NCI-H510A (cell line): ENCODE data around the gene RBFOX2.

Experiments
- DNase-seq: peaks from one replicate; lab custom pipeline; 2025; lab: John Stamatoyannopoulos, UW

RBFOX2 gene

DNA sequence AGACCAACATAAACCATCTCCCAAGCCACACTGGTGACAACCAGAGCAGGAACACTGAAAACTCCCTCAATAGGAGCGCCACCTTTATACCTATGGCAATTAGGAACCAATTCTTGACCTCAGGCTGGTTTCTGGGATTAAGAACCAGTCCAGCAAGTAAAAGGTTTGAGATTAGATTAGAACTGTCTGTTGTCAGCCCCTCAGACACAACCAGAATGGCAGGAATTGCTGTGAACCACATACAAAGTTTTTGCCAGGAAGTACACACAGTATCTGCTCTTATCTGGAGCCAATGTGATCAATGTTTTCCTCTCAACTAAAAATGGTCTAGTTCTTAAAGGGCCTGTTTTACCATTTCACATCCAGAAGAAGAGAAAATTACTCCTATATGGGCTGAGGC, 55.2 kb downstream of the RBFOX2 start:
- DNase-seq = no peak

- no peak for DNase-seq
These were observed 56.1 kb downstream of the RBFOX2 start for GRCh38 chr22:35972559-35972958.

GRCh38 chr22:35971456-35972119, 57.0 kb downstream of the RBFOX2 start:
- no peak for DNase-seq

DNA sequence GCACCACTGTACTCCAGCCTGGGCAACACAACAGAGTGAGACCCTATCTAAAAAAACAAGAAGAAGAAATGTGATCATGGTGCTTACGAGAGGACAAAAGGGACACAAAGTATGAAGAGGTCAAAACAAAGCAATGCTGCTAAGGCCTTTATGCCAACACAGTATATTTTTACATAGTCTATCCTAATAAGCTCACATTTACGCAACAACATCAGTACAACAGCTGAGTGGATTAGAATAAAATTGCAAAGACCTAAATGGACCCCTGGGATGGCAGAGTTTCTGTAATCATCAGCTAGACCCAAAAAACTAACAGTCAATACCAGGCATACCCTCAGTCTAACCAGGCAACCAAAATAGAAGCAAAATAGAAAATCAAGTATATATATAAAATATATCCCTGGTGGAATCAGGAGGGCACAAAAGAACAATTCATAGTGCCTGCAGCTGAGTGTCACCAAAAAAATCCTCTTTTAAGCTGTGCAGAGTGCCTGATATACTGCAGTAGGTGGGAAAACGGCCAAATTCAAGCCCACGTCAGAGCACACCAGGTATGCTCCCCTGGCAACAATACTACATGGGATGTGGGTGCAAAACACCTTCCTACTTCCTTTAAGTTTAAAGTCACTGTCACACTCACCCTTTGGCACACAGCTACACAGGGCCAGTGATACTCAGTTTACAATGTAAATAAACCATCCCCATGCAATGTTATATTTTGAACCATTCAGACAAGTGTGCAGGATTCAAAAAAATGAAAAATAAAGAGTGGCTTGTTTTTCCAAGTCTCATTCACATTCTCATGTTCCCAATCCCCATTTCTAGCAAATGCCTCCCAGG, 57.8 kb downstream of the RBFOX2 start:
- DNase-seq = no peak

GRCh38 chr22:35967046-35967397, 61.6 kb downstream of the RBFOX2 start:
- no peak for DNase-seq

DNA sequence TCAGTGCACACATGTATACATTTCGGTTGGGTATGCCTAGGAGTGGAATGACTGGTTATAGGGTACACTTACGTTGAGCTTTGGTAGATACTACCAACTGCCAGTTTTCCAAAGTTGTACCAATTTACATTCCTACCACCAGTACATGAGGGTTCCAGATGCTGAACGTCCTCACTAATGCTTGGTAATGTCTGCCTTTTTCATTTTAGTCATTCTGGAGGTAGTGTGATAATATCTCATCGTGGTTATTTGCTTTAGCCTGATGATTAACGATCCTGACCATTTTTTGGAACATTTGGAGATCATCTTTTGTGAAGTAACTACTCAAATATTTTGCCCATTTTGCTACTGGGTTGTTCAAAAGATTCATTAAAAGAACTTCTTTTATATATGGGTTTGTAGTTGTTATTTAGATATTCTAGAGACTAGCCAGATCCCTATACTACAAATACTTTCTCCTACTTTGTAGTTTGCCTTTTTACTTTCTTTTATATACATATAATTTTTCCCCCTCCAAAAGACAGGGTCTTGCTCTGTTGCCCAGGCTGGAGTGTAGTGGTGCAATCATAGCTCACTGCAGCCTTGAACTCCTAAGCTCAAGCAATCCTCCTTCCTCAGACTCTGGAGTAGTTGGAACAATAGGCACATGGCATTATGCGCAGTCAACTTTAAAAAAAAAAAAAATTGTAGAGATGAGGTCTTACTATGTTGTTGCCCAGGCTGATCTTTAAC, 62.1 kb downstream of the RBFOX2 start:
- no peak for DNase-seq

DNA sequence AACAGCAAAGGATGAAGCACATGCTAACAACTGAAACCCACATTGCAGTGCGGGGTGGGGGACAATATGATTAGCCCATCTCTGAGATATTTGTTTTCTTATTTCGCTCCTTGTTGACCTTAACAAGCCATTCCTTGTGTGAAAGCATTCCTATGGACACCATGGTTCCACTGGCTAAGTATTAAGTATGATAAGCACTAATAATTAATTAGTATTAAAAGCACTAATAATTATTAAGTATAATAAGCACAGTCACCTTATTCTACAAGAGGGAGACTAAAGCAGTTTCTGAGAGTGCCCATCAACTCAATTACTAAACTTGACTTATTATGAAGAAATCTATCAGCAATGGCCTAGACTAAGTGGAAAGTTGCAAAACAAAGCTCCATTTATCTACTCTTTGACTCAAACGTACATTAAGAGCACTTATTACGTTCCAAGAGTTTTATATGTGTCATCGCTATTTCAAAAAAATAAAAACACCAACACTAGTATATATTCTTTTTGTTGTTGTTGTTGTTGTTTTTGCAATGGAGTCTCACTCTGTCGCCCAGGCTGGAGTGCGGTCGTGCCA, 65.3 kb downstream of the RBFOX2 start:
- no peak for DNase-seq

DNA sequence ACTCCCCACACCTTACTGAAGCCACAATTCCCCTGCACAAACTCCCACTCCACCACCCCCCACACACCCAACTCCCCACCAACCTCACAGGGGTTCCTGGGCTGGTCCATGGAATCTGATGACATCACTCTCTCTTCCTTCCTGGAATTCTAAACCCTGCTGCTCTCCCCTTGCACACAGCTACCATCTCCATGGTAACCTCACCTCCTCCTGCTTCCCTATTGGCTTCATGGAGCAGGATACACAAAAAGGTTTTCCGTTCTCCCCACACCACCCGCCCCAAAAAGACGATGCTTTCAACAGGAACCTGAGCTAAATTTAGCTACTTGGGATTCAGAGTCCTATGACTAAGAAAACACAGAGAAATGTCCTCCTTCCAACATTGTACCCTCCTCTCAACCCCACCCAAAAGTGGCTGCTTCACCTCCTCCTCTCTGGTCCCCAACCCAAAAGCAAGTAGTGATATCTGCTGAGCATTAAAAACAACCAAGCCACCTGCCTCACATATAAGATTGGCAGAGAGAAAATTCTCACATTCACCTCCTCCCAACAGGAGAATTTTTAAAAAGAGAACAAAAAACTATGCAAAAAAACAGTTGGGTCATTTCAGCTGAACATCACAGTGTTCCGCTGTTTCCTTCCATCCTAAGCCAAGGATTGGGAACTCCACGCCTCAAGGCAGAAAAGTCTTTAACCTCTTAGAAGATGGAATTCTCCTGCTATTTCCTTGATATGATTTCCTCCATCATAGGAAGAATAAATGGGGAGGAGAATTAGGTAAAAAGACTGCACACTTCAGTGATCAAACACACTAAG, 66.9 kb downstream of the RBFOX2 start:
- peak; percentile 11 for DNase-seq

GRCh38 chr22:35960854-35961253, 67.8 kb downstream of the RBFOX2 start:
- no peak for DNase-seq

DNA sequence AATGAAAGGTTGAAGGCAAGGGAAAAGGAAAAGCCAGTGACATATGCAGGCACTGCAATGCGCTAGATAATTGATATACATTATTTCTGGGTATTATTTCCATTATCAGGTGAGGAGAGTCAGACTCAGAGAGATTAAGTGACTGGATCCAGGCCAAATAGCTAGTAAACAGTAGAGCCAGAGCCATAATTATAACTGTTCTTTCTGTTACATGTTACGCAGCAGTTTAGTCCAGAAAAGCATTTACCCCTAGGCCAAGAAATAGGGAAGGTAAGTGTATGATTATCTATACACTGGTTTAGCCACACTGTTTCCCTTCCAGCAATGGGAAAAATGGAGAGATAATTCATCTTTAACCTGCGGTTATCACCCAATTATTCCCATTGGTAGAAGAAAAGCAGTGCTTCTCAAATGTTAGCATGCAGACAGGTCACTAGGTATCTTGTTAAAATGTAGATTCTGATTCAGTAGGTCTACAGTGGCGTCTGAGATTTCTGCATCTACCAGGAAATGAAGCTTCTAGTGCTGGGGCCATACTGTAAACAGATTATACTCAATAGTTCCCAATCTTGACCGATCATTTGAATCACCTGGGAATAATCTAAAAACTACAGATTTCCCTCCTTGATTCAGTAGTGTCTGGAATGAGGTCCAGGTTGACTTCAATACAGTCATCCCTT, 69.4 kb downstream of the RBFOX2 start:
- DNase-seq = no peak

DNA sequence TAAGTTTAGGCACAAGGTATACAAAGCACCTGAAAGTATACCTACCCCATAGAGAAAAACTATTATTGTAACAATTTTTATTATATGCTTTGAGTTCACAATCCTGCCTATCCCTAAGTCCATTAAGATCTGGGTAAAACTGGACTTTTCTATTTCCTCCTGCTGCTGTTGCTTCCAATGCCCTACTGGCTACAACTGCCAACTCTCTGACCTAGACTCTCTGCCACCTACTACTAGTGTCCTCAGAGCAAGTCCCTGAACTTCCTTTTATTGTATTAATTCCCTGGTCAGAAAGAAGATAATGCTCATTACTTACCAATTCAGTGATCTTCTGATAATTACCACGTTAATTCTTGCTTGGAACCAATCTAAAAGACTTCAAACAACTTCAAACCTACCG, 70.3 kb downstream of the RBFOX2 start:
- DNase-seq = no peak

GRCh38 chr22:35957589-35957988, 71.0 kb downstream of the RBFOX2 start:
- DNase-seq = no peak

DNA sequence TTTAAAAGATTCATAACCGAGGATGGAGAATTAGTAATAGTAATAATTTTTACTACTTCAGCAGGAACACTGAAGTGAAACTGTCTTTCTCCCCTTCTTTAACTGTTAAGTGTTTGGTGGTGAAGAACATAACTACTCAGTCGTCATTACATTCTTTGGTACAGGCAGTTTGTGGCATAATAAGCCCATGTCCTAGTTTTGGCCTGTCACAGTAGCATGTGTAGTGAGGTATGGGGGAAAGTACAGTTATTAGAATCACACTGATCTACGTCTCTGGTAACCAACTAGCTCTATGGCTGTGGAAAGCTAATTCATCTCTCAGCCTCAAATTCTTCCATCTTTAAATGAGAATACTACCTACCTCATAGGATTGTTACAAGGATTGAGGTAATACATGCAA, 71.8 kb downstream of the RBFOX2 start:
- DNase-seq = no peak

- DNase-seq = no peak
These were observed 73.1 kb downstream of the RBFOX2 start for GRCh38 chr22:35955546-35955945.

GRCh38 chr22:35952576-35952975, 76.0 kb downstream of the RBFOX2 start:
- no peak for DNase-seq

DNA sequence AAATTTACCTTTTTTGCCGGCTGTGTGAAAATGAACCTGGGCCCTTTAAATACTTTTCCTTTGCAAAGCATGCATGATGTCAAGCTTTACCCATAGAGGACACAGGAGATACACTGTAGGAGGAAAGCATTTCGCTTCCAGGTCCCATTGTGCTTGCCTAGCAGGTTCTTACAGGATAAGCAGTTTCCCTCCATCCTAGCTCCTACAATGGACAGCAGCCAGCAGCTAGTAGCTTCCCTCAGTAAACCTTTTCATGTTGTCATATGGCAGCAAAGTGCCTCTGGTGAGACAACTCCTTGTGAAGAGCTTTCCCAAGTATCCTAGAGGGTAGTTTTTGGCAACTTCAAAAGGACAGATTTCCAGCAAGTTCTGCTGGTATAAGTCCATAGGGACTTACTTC, 78.4 kb downstream of the RBFOX2 start:
- DNase-seq = no peak

GRCh38 chr22:35949243-35949642, 79.4 kb downstream of the RBFOX2 start:
- DNase-seq = no peak

GRCh38 chr22:35947794-35948425, 80.7 kb downstream of the RBFOX2 start:
- DNase-seq = no peak

- no peak for DNase-seq
These were observed 84.2 kb downstream of the RBFOX2 start for GRCh38 chr22:35944458-35944857.

DNA sequence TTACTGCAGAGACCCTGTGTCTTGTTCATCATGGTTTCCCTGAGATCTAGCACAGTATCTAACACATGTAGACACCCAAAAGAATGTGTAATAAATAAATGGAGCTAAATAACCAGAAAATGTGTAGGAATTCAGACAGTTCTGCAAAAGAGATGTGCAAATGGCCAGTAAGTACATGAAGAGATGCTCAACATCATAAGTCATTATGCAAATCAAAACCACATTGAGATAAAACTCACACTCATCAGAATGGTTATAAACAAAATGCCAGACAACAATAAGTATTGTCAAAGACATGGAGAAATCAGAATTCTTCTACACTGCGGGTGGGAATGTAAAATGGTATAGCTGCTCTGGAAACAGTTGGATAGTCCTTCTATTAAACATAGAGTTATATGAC, 88.5 kb downstream of the RBFOX2 start:
- DNase-seq = no peak

DNA sequence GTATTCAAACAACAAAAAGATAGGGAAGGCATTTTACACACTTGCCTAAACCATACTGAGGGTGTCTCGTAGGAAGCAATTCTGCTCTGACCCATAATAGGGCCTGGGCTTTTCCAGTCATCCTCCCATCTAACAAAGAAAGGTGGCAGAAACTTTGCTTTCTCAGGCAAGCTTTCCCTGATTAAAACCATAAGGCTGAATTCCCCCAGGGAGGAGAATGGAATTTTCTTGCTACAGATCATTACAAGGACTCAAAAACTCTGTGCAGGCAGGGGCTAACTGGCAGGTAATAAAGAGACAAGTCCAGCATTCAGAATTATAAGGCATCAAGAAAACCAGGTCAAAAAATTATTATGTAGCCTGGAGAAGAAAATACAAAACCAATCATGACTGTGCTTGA, 90.4 kb downstream of the RBFOX2 start:
- no peak for DNase-seq
